Lower leg skin (tissue), 4 donors: Measurements from ENCODE around the gene ADM2. TPM values are rescaled to one million over a fixed set of nuclear protein-coding genes. Genes with fewer than 3 reads are reported as not detected.

ENCODE experiments used
- DNase-seq, 2 donors: peaks; one replicate each; pipeline ENCODE4 v3.0.0-alpha.2; 2019; ENCODE audit warnings: low spot score in 2 of 2
- H3K4me3 ChIP-seq: fragments of 200-600 bp; sonication (generic); 2 replicates; pipeline ENCODE4 v1.5.1; 2017; ENCODE audit warnings: mild to moderate bottlenecking, low read depth; ENCODE audit not compliant: poor library complexity, severe bottlenecking
- CTCF ChIP-seq, 3 donors: fragments of 450-650 bp; IDR thresholded peaks; one replicate each; pipeline ENCODE4 v1.5.1; 2016; ENCODE audit warnings: antibody characterized with exemption in 3 of 3, mild to moderate bottlenecking in 3 of 3, moderate library complexity in 2 of 3
- POLR2A ChIP-seq, 2 donors: fragments of 450-650 bp; IDR thresholded peaks; one replicate each; pipeline ENCODE4 v1.6.1; 2016 to 2017; ENCODE audit warnings: antibody characterized with exemption in 2 of 2, mild to moderate bottlenecking in 1 of 2, moderate library complexity in 1 of 2
- whole genome bisulfite sequencing, 2 donors: methylation state at CpG; one replicate each; pipeline ENCODE4 v1.1.5; 2018; 5-methylcytosine and 5-hydroxymethylcytosine counted together
- intact Hi-C: fragments of 100-400 bp; cut with DNase I; formaldehyde crosslinking; loops from one replicate; pipeline ENCODE4 v1.15.0; 2023; ENCODE audit warnings: low total_unique reads
- total RNA-seq, 4 donors: library from RNA; depleted of rRNA; stranded (reverse); fragments of >200 nt; gene quantifications; one replicate each; pipeline ENCODE4 v1.1.0, GENCODE V29; 2016

The ADM2 gene
- total RNA-seq, 4 donors from 2014 or later = 0.19 to 0.56 (median 0.52) TPM; not detected in 1

GRCh38 chr22:50525104-50525857 is 43.9 kb downstream of the ADM2 start, which contains the start of gene SCO2:
TSS of gene SCO2 (minus strand) at chr22:50525598. CDS start at chr22:50524411, 1,187 bp downstream.
- intact Hi-C loops = no loop called here
- TF ChIP-seq CTCF (IDR thresholded peaks at IDR 0.05) (no peak), POLR2A (IDR thresholded peaks at IDR 0.05) (no peak)

GRCh38 chr22:50525858-50526107 is 44.4 kb downstream of the ADM2 start:
- intact Hi-C loops = no loop called here
- 2% methylated on average over 10 of the region's 33 CpGs; no CpG with 5 or more reads in 1 of the 2 donors for WGBS, 2 donors
- H3K4me3 ChIP-seq = peak overlapping the region; percentile 34
- no peak for TF ChIP-seq POLR2A (IDR thresholded peaks at IDR 0.05)
- no peak for TF ChIP-seq CTCF (IDR thresholded peaks at IDR 0.05)
- DNase-seq = no peak

More at GRCh38 chr22:50525104-50525857, 43.9 kb downstream of the ADM2 start, which contains the start of gene SCO2:
- peak; percentile 95 to 99 for DNase-seq
- peak within 1 kb of the TSS; percentile 34 for H3K4me3 ChIP-seq
- WGBS, 2 donors = 0 to 7% methylated on average over 6 to 47 of the region's 84 CpGs

- 0 to 1% methylated on average over 24 to 31 of the region's 77 CpGs for WGBS, 2 donors
- TF ChIP-seq CTCF (IDR thresholded peaks at IDR 0.05) = no peak
- no peak for TF ChIP-seq POLR2A (IDR thresholded peaks at IDR 0.05)
- H3K4me3 ChIP-seq = peak overlapping the region; percentile 34
- peak; percentile 72 to 96 for DNase-seq
- intact Hi-C loops = no loop called here
These were observed 44.9 kb downstream of the ADM2 start for GRCh38 chr22:50526108-50526833.

GRCh38 chr22:50526834-50527801 is 45.8 kb downstream of the ADM2 start:
- WGBS, 2 donors = 36 to 42% methylated on average over 29 of the region's 29 CpGs

More at GRCh38 chr22:50526834-50527801, 45.8 kb downstream of the ADM2 start:
- DNase-seq = peak; percentile 67 to 93
- H3K4me3 ChIP-seq = no peak overlapping the region
- intact Hi-C loops = no loop called here
- TF ChIP-seq CTCF (IDR thresholded peaks at IDR 0.05) (no peak), POLR2A (IDR thresholded peaks at IDR 0.05) (no peak)
